SK-N-SH (cell line): ENCODE measurements around the gene PFDN1.

ENCODE experiments used
- CTCF ChIP-seq: fragments of 200-600 bp; sonication (generic); IDR thresholded peaks from 2 replicates; pipeline ENCODE4 v1.6.1; 2017; ENCODE audit warnings: antibody characterized with exemption, mild to moderate bottlenecking, moderate library complexity
- NRF1 ChIP-seq: IDR thresholded peaks from 2 replicates; pipeline ENCODE4 v1.6.1; 2012; ENCODE audit warnings: low read depth, mild to moderate bottlenecking, low read length
- REST ChIP-seq: IDR thresholded peaks from 2 replicates; pipeline ENCODE4 v1.6.1; 2012; ENCODE audit warnings: mild to moderate bottlenecking, low read depth, low read length, moderate library complexity
- TAF1 ChIP-seq: IDR thresholded peaks from 2 replicates; pipeline ENCODE4 v1.6.1; 2012; ENCODE audit warnings: low read depth, mild to moderate bottlenecking, low read length, moderate library complexity, borderline replicate concordance
- TCF12 ChIP-seq: IDR thresholded peaks from 2 replicates; pipeline ENCODE4 v1.4.0; 2012

GRCh38 chr5:140338908-140339307 is 36.0 kb upstream of the PFDN1 start:
- TF ChIP-seq REST (no peak), TAF1 (no peak), NRF1 (no peak), CTCF (no peak), TCF12 (no peak)
